SK-N-SH (cell line): Measurements from ENCODE around the gene CTNND1. TPM values are rescaled to one million over a fixed set of nuclear protein-coding genes. Genes with fewer than 3 reads are reported as not detected.
A peak's percentile ranks its signal among the peaks of the same experiment; 100 is the strongest.

Experiments
- CTCF ChIA-PET: fragments of 300-600, 350-600 bp; formaldehyde crosslinking; extraction: SDS; loops from one replicate; lab custom pipeline; 2021; lab: Yijun Ruan, JAX
- POLR2A ChIA-PET: fragments of 350-600 bp; sonication (Branson Sonifier 250); formaldehyde crosslinking; extraction: SDS; loops from one replicate; lab custom pipeline; 2020; ENCODE audit warnings: antibody characterized with exemption, inconsistent platforms; lab: Yijun Ruan, JAX
- DNase-seq: peaks from one replicate; pipeline ENCODE4 v3.0.0; 2012
- H2AFZ ChIP-seq: fragments of 200-600 bp; sonication (generic); 2 replicates; pipeline ENCODE4 v1.8.1; 2016; ENCODE audit warnings: antibody characterized with exemption, mild to moderate bottlenecking, low read depth
- H3F3A ChIP-seq: fragments of 200-600 bp; sonication (generic); replicated peaks from 2 replicates; pipeline ENCODE3; 2016; ENCODE audit warnings: antibody characterized with exemption, mild to moderate bottlenecking; ENCODE audit not compliant: insufficient read depth
- H3K27ac ChIP-seq, 2 experiments: fragments of 200-500 bp in 1 of 2; fragments of 200-600 bp in 1 of 2; sonication (Bioruptor generic) in 1 of 2; sonication (generic), shearing (Covaris generic) in 1 of 2; 2 replicates each; pipeline versions ENCODE4 v1.5.1 to v1.6.1; 2014 to 2016; ENCODE audit warnings: low read depth in 2 of 2, inconsistent platforms in 1 of 2, low read length in 1 of 2, mild to moderate bottlenecking in 1 of 2, mixed read lengths in 1 of 2
- H3K27me3 ChIP-seq: fragments of 200-600 bp; sonication (generic), shearing (Covaris generic); 2 replicates; pipeline ENCODE4 v1.6.1; 2016; ENCODE audit warnings: mixed run types; ENCODE audit not compliant: insufficient read depth
- H3K36me3 ChIP-seq, 2 experiments: fragments of 200-500 bp in 1 of 2; fragments of 200-600 bp in 1 of 2; sonication (Bioruptor generic) in 1 of 2; sonication (generic) in 1 of 2; replicated peaks in 1 of 2; 2 replicates each; pipeline versions ENCODE3 to v1.5.1; 2014 to 2016; ENCODE audit warnings: low read length in 1 of 2, mild to moderate bottlenecking in 1 of 2; ENCODE audit not compliant: insufficient read depth in 2 of 2, control insufficient read depth in 1 of 2
- H3K4me1 ChIP-seq, 2 experiments: fragments of 200-500 bp in 1 of 2; fragments of 200-600 bp in 1 of 2; sonication (Bioruptor generic) in 1 of 2; sonication (generic), shearing (Covaris generic) in 1 of 2; 2 replicates each; pipeline versions ENCODE4 v1.5.1 to v1.6.1; 2014 to 2016; ENCODE audit warnings: low read depth in 1 of 2, low read length in 1 of 2, mixed run types in 1 of 2; ENCODE audit not compliant: insufficient read depth in 2 of 2, control insufficient read depth in 1 of 2
- H3K4me2 ChIP-seq: fragments of 200-600 bp; sonication (generic), shearing (Covaris generic); 2 replicates; pipeline ENCODE4 v1.6.1; 2017; ENCODE audit warnings: mixed run types
- H3K4me3 ChIP-seq, 2 experiments: fragments of 200-500 bp in 1 of 2; fragments of 200-600 bp in 1 of 2; sonication (Bioruptor generic) in 1 of 2; sonication (generic), shearing (Covaris generic) in 1 of 2; 2 replicates each; pipeline versions ENCODE4 v1.5.1 to v1.8.1; 2014 to 2016; ENCODE audit warnings: low read depth in 2 of 2, inconsistent platforms in 1 of 2, low read length in 1 of 2, mild to moderate bottlenecking in 1 of 2, mixed read lengths in 1 of 2, moderate library complexity in 1 of 2
- H3K79me2 ChIP-seq: fragments of 200-600 bp; sonication (generic); 2 replicates; pipeline ENCODE4 v1.8.1; 2017; ENCODE audit warnings: mild to moderate bottlenecking; ENCODE audit not compliant: insufficient read depth
- H3K9ac ChIP-seq: fragments of 200-600 bp; sonication (generic); 2 replicates; pipeline ENCODE4 v1.6.1; 2017; ENCODE audit warnings: mixed run types
- H3K9me2 ChIP-seq: fragments of 200-600 bp; sonication (generic); 2 replicates; pipeline ENCODE4 v1.6.1; 2017; ENCODE audit warnings: mixed run types
- H3K9me3 ChIP-seq: fragments of 200-600 bp; sonication (generic); 2 replicates; pipeline ENCODE4 v1.6.1; 2017; ENCODE audit warnings: mixed run types, mild to moderate bottlenecking, moderate library complexity
- H4K20me1 ChIP-seq: fragments of 200-600 bp; sonication (generic); 2 replicates; pipeline ENCODE4 v1.6.1; 2017; ENCODE audit warnings: mild to moderate bottlenecking, mixed run types; ENCODE audit not compliant: insufficient read depth
- ELF1 ChIP-seq: IDR thresholded peaks from 2 replicates; pipeline ENCODE4 v1.4.0; 2012
- EZH2phosphoT487 ChIP-seq: fragments of 200-600 bp; sonication (generic); IDR thresholded peaks from 2 replicates; pipeline ENCODE4 v1.6.1; 2017; ENCODE audit warnings: low read depth, mixed run types, mild to moderate bottlenecking, antibody characterized with exemption, moderate library complexity, borderline replicate concordance
- FOXJ3 ChIP-seq: sonication (generic); formaldehyde crosslinking; IDR thresholded peaks from 2 replicates; pipeline ENCODE4 v1.5.1; 2020; ENCODE audit warnings: mild to moderate bottlenecking, missing genetic modification reagents
- GATA2 ChIP-seq: sonication (generic); formaldehyde crosslinking; IDR thresholded peaks from 2 replicates; pipeline ENCODE4 v1.5.0; 2020; ENCODE audit warnings: mild to moderate bottlenecking, missing genetic modification reagents
- JUND ChIP-seq: IDR thresholded peaks from 2 replicates; pipeline ENCODE4 v1.4.0; 2012
- MXI1 ChIP-seq: IDR thresholded peaks from 2 replicates; pipeline ENCODE4 v1.6.1; 2012; ENCODE audit warnings: mild to moderate bottlenecking, low read depth, low read length, improper control_type of control experiment
- NRF1 ChIP-seq: IDR thresholded peaks from 2 replicates; pipeline ENCODE4 v1.6.1; 2012; ENCODE audit warnings: low read depth, mild to moderate bottlenecking, low read length
- REST ChIP-seq: IDR thresholded peaks from 2 replicates; pipeline ENCODE4 v1.6.1; 2012; ENCODE audit warnings: mild to moderate bottlenecking, low read depth, low read length, moderate library complexity
- RFX5 ChIP-seq: IDR thresholded peaks from 2 replicates; pipeline ENCODE4 v1.6.1; 2012; ENCODE audit warnings: mild to moderate bottlenecking, improper control_type of control experiment, low read length
- RXRA ChIP-seq: IDR thresholded peaks from 2 replicates; pipeline ENCODE4 v1.4.0; 2012; ENCODE audit warnings: low read depth, mild to moderate bottlenecking, borderline replicate concordance
- SIN3A ChIP-seq: IDR thresholded peaks from 2 replicates; pipeline ENCODE4 v1.6.1; 2012; ENCODE audit warnings: low read depth, mild to moderate bottlenecking, low read length, moderate library complexity, borderline replicate concordance
- SMC3 ChIP-seq: IDR thresholded peaks from 2 replicates; pipeline ENCODE4 v1.6.1; 2012; ENCODE audit warnings: low read depth, low read length, improper control_type of control experiment
- TAF1 ChIP-seq: IDR thresholded peaks from 2 replicates; pipeline ENCODE4 v1.6.1; 2012; ENCODE audit warnings: low read depth, mild to moderate bottlenecking, low read length, moderate library complexity, borderline replicate concordance
- TCF12 ChIP-seq: IDR thresholded peaks from 2 replicates; pipeline ENCODE4 v1.4.0; 2012
- USF1 ChIP-seq: IDR thresholded peaks from 2 replicates; pipeline ENCODE4 v1.4.0; 2012; ENCODE audit warnings: low read depth, borderline replicate concordance
- WGBS: methylation state at CpG from one replicate; pipeline ENCODE4 v1.1.6; 2017; ENCODE audit warnings: low lambda C conversion rate; 5-methylcytosine and 5-hydroxymethylcytosine counted together
- polyA plus RNA-seq, 3 experiments: library from polyadenylated mRNA; depleted of rRNA; stranded (reverse); fragments of >200 nt; gene quantifications; 2 replicates each; pipeline ENCODE4 v1.2.3, GENCODE V29; 2012
- TF ChIP-seq, protein P1 (sequence below): fragments of 200-600 bp; sonication (generic); IDR thresholded peaks from 2 replicates; pipeline ENCODE4 v1.6.1; 2017; ENCODE audit warnings: antibody characterized with exemption, mild to moderate bottlenecking, moderate library complexity
- TF ChIP-seq, protein P2 (sequence below): fragments of 150-350 bp; IDR thresholded peaks from 2 replicates; pipeline ENCODE4 v1.6.1; 2017; ENCODE audit warnings: antibody characterized with exemption, low read length, low read depth, borderline replicate concordance
- TF ChIP-seq, protein P3 (sequence below): IDR thresholded peaks from 2 replicates; pipeline ENCODE4 v1.4.0; 2012; ENCODE audit warnings: low read depth, borderline replicate concordance

CTNND1 gene
- polyA plus RNA-seq, 1 of the 3 experiments (the other 2 are of a cell fraction) = 39.4 TPM

DNA sequence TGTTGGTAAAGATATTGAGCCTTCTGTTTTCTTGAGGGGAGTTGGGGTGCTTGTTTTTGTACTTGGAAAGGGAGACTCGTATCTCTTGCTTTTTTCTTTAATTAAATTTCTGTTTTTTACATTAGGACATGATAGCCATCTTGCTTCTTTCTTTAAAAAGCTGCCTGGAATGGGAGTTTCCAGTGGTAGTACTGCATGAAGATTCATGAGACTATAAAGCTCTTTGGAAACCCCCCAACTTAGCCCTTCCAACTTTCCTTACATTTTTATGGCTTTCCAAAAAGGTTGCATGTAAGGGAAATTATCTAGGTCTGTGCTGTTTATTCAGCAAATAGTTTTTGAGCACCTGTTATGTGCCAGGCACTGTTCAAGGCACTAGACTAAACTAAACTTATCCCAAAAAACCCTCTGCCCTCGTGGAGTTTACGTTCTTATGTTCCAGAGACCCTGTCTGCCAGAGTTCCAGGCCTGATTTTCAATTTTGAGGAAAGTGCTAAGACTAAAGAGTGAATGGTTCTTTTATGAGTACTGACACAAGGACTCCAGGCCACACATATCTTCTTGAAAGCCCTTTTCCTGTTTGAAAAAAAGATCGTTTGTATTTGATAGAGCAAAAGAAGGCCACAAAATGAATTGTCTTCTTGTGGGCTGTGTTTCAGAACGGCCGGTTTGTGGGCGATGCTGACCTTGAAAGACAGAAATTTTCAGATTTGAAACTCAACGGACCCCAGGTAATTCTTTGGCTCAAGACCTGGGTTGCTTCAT lies 31.9 kb downstream of the CTNND1 start (continued):
- TF ChIP-seq REST = no peak
- TF ChIP-seq, protein P1, sequence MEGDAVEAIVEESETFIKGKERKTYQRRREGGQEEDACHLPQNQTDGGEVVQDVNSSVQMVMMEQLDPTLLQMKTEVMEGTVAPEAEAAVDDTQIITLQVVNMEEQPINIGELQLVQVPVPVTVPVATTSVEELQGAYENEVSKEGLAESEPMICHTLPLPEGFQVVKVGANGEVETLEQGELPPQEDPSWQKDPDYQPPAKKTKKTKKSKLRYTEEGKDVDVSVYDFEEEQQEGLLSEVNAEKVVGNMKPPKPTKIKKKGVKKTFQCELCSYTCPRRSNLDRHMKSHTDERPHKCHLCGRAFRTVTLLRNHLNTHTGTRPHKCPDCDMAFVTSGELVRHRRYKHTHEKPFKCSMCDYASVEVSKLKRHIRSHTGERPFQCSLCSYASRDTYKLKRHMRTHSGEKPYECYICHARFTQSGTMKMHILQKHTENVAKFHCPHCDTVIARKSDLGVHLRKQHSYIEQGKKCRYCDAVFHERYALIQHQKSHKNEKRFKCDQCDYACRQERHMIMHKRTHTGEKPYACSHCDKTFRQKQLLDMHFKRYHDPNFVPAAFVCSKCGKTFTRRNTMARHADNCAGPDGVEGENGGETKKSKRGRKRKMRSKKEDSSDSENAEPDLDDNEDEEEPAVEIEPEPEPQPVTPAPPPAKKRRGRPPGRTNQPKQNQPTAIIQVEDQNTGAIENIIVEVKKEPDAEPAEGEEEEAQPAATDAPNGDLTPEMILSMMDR = no peak

- Histone ChIP-seq H3K79me2 (peaks cover 82% of the 10 kb centered on the region), H3K4me2 (peak overlapping the region; percentile 51; the same call in 1 of the 2 replicates), H3F3A (peaks cover 26% of the 10 kb centered on the region), H3K9me2 (no peaks in the 10 kb centered on the region), H3K4me3 (no peak overlapping the region), H3K4me1 (peaks cover 17 to 26% of the 10 kb centered on the region in 2 experiments), H3K9me3 (no peaks in the 10 kb centered on the region), H3K27ac (peak overlapping the region; percentile 63 to 85), H4K20me1 (peaks cover 16% of the 10 kb centered on the region), H3K9ac (no peak overlapping the region), H2AFZ (no peak overlapping the region), H3K36me3 (peaks cover 34 to 41% of the 10 kb centered on the region in 2 experiments), H3K27me3 (no peaks in the 10 kb centered on the region)
- CTCF ChIA-PET = interaction anchor here (1.1 to 7.4 kb wide), 8 partner anchors 8 to 341 kb away, joined by 3 to 142 read pairs (median 8); partner anchors contain the start of genes BTBD18, CTNND1, SELENOH and UBE2L6
- no CpG with 5 or more reads among the region's 1 CpG for WGBS
- DNase-seq = no peak
- POLR2A ChIA-PET = interaction anchor here (0.9 to 1.8 kb wide), 3 partner anchors 14 to 57 kb away, joined by 3 to 9 read pairs (median 3); partner anchors contain the start of gene SELENOH
- TF ChIP-seq MXI1 (no peak), TAF1 (no peak), SIN3A (no peak), USF1 (no peak), RXRA (no peak), FOXJ3 (CRISPR knock-in tag) (no peak), SMC3 (no peak), ELF1 (no peak), NRF1 (no peak), JUND (no peak), EZH2phosphoT487 (no peak), TCF12 (no peak), RFX5 (no peak), GATA2 (CRISPR knock-in tag) (no peak)
- TF ChIP-seq, protein P2, sequence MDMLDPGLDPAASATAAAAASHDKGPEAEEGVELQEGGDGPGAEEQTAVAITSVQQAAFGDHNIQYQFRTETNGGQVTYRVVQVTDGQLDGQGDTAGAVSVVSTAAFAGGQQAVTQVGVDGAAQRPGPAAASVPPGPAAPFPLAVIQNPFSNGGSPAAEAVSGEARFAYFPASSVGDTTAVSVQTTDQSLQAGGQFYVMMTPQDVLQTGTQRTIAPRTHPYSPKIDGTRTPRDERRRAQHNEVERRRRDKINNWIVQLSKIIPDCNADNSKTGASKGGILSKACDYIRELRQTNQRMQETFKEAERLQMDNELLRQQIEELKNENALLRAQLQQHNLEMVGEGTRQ = no peak
- TF ChIP-seq, protein P3, sequence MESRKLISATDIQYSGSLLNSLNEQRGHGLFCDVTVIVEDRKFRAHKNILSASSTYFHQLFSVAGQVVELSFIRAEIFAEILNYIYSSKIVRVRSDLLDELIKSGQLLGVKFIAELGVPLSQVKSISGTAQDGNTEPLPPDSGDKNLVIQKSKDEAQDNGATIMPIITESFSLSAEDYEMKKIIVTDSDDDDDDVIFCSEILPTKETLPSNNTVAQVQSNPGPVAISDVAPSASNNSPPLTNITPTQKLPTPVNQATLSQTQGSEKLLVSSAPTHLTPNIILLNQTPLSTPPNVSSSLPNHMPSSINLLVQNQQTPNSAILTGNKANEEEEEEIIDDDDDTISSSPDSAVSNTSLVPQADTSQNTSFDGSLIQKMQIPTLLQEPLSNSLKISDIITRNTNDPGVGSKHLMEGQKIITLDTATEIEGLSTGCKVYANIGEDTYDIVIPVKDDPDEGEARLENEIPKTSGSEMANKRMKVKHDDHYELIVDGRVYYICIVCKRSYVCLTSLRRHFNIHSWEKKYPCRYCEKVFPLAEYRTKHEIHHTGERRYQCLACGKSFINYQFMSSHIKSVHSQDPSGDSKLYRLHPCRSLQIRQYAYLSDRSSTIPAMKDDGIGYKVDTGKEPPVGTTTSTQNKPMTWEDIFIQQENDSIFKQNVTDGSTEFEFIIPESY = no peak
Observed at GRCh38 chr11:57798905-57799559, 37.4 kb downstream of the CTNND1 start.
